NCI-H1092 treated with DMSO at 0.1 percent for 48 hours (cell line): ENCODE results near the gene LRRC27.

Source experiments
- DNase-seq: peaks from one replicate; lab custom pipeline; 2025; lab: John Stamatoyannopoulos, UW

Gene LRRC27

DNA sequence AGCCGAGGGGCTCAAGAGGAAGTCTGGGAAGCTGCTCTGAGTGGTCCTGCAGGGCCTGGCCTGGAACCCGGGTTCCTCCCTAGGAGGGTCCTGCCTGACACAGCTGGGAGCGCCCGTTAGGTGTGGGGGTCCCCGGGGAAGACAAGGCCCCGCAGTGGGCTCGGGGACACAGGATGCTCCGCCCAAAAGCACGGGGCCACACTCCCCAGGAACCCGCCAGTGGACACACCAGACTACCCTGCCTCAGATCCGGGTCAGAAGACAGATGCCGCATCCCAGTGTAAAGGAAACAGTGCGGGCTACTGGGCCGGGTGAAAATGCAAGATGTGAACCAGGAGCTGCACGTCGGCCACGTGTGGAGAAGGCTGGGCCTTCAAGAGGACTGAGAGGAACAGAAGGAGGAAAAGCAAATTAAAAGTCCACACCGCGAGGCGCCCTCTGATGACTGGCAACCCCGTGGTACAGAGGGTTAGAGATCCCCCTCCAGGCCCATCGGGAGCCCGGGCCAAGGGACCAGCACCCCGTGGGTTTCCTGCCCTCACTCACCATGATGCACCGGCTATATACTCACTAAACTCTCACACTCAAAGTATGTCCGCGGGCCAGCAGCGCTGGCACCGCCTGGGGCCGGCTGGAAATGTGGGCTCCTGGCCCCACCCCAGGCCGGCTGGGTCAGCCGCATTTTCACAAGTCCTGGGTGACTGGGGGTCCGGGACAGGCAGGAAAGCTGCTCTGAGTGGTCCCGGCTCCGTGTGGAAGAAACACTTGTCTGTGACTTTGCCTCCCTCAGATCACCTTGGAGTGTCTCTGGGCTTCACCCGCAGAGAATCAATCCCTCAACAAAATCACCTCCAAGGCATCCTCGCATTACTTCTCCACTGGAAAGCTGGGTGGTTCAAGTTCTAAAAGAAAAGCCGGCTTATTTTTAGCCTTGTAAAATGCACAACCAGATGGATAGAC lies 30.3 kb upstream of the LRRC27 start:
- no peak for DNase-seq

DNA sequence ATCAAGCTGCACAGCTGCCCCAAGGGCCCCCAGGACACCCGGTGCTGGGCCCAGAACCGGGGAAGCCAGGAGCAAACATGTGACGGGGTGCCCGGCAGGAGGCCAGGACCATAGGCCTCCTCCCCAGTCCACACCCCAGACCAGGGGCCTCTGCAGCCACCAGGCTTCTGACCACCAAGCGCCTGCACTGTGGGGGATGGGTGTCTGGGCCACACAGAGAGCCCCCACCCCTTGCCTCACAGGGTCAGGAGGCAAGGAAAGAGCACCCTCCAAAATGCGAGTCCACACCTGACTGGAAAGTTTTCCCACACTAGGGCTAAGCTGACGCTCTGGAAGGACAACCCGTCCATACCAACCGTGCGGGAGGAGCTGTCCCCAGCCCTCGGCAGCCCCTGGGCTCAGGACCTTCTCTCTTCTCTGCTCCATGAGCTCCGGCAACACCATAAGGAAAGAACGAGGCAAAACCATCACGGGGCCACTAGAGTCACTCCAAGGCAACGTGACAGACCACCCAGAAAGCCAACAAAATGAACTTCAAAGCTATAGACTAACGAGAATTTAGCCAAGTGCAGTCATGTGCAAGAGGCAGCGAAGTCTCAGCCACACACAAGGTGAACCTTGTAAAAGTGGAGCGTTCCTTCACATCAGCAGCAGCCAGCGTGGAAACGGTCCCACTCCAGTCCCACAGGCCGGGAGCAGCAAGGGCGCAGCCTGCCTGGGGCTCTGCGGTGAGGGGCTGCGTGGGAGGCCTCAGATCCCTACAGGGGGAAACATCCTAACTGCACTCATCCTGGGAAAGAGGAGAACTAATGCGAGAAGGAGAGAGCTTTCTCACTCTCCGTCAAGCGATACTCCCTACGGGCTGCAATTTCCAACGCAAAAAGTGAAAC lies 29.3 kb upstream of the LRRC27 start:
- DNase-seq = no peak

DNA sequence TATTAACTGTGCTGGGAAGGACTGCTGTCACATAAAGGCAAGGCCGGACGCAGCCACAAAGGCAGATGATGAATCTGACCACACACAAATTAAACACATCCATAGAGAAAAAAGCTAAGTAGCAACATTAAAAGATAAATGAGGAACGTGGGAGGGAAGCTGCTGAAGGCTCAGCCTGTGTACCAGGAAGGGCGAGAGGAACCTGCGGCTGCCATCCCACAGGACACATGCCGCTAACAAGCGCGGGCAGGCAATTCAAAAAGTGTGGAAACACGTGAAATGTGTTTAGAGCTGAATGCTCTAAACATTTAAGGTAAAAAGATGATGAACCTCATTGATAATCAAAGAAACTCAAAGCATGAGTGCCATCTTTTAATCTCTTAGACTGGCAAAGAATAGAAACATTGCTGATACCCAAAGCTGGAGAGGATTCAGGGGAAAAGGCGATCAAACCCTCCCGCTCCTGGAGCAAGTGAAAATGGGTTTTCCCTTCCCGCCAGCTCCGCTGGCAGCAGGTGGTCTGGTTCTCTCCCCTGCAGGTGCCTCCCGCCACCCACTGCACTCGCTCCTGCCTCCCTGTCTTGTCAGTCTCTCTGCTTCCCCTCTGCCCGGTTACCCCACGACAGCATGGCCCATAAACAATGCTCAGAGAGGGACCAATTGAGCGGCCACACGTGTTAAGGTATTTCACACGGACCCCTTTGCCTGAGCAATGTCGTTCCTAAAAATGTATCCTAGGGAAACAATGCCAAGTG lies 28.5 kb upstream of the LRRC27 start:
- DNase-seq = no peak

DNA sequence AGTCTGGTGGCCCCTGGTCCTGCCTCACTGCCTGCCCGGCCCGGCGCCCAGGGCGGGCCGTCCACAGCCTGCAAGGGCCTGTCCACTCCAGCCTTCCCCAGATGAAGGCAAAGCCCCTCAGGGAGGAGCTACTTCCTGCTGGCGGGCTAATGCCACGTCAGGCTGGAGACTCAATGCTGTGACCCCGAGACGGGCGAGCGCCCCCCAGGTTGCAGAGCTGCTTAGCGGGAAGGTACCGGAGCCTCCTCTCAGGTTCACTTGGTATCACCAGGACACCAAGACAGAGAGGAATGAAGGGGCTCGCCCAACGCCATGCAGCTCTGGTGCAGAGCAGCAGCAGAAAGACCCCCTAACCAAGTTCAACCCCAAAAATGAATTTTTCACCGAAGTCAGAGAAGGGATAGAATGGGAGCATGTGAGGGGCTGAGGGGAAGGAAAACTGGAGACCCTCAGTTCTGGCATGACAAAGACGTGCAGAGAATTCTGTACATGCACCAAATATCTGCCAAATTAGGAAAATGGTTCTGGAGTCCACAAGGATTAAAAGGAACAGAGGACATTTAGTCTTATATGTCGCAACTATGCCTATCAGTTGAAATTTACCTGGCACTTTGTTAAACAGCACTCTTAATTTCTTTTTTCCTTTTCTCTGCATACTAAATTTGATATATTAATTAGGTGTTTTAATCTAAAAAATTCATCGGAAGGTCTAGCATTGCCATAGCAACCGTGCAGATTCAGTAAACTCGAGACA lies 27.1 kb upstream of the LRRC27 start:
- no peak for DNase-seq

DNA sequence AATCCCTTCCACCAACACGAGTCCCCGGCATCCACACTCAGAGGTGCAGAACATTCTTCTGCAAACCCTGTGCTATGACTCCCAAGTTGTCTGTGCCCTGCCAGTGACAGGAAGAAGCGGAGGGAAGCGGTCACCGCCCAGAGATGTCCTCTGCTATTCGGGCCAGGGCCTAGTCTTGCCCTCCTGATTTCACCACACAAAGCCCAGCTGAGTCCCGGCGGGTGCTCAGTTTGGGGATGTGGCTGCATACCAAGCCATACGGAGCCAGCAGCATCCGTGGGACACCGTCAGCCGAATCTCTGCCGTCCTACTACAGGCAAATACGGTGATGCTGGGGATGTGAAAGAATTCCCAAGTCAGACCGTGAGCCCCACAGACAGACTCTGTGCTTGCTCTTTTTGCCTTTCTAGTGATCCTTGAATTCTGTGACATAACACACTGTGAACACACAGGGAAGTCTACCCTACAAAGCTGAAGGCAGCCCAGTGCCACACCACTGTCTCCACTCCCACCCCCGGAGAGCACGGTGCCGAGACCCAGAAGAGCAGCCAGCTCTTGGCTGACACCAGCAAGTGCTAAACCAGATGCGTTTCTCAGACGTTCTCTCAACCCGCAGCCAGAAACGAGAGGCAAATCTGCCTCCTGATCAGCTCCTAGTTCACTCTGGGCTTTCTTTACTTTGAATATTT lies 26.2 kb upstream of the LRRC27 start:
- no peak for DNase-seq

DNA sequence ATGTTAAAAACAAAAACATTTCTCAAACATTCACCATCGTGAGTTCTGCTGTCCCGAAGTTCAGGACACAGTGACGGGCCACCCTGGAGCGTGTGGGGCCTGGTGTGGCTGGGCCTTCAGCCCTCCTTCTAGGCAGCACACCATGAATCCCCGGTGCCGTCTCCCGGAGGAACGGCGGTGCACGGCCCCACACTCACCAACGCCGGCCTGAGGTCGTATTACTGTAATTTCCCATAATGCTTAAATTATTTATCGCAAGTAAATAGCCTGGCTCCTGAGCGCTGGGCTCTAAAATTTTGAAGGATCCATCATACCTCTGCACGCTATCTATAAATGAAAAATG lies 25.7 kb upstream of the LRRC27 start:
- no peak for DNase-seq

DNA sequence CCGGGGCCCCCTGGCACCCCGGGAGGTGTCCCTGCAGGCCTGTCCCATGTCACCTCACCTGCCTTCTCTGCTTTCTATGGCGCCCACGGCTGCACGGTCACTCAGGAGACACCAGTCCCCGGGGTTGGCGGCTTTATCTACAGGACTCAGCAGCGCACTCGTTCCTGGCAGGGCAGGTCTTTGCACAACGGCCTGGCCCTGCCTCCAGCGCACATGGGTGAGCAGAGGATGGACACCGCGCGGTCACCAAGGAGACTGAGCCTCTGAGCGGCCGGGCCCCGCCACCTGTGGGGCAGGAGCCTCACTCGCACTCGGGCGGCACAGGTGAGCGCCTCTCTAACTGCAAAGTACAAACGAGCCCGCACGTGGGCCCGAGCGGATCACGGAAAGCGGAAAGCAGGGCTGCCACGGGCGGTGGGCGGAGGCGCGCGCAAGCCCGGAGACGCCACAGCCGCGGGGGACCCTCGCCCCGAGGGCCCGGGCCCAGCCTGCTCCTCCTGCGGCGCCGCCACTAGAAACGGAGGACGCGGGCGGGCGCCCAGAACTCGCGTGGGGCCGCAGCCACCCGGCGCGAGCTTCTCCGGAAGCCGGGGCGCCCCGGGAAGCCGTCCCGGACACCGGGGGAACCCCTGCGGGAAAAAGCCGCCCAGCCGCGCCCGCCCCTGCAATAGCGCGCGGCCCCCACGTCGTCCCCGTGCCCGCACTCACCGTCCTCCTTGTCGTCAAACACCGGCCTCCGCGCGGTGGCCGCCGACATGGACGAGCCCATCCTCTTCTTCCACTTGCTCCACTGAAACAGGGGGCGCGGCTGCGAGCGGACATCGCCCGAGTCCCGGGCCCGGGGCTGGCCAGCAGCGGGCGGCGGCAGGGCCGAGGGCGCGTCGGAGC lies 24.9 kb upstream of the LRRC27 start:
- peak; percentile 60 for DNase-seq

DNA sequence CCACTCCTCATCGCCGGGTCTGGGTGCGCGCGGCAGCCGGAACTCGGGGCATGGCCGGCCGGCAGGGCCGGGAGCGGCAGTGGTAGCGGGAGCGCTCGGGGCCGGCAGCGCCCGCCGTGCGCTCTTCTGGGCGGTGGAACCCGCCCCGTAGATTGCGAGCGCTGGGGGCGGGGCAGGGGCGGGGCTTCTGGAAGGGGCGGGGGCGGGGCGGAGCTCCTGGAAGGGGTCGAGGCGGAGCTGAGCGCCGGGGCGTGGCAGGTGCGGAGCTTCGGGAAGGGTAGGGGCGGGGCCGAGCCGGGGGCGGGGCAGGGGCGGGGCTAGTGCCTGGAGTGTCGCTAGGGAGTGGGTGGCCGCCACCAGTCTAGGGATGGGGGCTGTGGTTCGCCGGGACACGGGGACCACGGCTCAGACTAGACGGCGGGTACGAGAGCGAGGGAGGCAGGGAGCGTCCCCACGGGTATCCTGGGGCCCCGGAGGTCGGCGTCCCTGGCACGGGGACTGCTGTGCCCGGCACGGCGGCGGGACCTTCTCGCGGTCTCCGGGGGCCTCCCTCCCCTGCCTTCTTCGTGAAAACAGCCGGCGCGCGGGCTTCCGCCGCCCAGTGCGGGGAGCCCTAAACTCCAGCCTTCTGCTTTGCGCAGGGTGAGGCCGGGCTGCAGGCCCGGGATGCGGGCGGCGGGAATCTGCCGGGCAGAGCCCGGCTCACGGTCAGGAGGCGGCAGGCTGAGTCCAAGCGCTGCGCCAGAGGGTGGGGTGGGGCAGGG lies 24.0 kb upstream of the LRRC27 start, which contains the start of gene STK32C:
STK32C (minus strand) TSS at position 128 of the 764 bp plus-strand sequence; CDS start at position 11, 117 bp downstream.
- peak; percentile 75 for DNase-seq

DNA sequence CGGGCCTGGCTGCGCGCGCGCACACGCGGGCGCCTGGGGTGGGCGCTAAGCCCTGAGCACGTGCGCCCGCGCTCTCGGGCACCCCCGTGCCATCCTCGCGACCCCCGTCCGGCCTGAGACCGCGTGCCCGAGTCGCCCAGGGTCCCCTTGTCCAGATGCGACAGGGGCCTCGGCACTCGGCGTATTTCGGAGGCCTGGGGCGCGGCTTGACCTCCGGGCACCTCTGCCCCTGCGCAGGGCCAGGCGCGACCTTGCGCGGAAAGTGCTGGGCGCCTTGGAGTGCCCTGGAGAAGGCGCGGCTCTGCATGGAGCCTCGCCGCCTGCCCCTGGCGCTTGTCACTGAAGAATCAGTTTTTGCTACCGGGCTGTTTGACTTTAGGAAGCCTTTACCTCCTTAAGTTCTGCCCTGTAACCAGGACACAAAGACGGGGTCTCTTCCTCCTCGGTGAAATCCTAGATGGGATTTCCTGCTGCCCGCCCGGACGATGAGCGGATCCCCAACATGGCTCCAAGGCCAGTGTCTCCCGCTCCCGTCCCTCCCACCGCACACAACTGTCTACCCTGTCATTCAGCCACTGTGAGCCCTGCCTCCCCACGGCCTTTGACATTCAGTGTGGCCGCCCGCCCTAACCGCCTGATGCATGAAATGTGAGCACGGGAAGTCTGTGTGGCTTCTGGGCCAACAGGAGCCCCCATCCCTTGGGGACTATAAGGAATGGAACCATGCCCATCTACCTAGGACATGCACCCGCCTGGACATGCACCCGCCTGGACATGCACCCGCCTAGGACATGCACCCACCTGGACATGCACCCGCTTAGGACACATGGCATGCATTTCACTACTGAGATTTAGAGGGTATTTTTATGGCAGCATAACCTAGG lies 23.2 kb upstream of the LRRC27 start:
- DNase-seq = no peak

DNA sequence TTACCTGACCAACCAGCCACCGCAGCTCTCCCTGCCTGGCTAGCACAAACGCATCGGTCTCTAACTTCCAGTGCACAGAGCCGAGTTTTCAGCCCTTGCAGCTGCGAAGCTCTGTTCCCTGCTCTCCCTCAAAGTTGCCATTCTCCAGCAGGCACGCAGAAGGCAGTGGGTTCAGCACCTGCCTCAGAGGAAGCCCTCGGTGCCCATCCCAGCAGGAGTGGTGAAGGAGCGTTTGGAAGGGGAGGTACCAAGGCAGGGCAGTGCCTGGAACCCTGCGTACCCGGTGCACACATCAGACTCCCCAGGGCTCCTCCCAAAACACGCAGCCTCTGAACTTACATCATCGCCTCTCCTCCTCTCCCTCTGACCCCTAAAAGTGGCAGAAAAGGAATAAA lies 22.5 kb upstream of the LRRC27 start:
- no peak for DNase-seq

DNA sequence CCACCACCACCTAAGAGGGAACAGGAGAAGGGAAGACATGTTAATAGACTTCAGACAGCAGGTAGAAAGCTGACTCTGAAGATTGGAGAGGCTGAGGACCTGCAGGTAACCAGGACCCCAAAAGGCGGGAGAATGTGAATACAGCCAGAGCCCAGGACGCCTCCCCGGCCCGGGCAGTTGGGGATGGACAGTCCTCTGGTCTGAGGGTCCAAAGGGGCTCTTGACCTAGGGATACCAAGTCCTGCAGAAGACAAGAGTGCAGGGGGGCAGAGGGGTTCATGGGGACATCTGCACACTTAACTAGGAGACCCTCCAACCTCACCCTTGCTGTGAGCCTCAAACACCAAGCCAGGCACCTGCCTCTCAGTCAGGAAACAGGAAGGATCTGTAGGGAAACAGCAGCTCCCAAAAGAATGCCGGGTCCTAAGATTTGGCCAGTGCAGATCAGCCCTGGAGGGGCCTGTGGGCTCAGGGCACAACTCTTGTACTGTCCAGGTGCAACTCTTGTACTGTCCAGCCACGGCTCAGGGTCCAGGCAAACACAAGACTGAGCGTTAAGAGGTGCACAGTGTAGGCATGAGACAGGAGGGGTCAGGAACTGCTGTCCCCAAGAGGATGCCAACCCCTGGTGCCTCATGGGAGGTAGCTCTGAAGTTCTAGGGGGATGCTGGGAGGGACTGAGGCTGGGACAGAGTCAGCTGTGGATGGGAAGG lies 22.0 kb upstream of the LRRC27 start:
- DNase-seq = no peak

DNA sequence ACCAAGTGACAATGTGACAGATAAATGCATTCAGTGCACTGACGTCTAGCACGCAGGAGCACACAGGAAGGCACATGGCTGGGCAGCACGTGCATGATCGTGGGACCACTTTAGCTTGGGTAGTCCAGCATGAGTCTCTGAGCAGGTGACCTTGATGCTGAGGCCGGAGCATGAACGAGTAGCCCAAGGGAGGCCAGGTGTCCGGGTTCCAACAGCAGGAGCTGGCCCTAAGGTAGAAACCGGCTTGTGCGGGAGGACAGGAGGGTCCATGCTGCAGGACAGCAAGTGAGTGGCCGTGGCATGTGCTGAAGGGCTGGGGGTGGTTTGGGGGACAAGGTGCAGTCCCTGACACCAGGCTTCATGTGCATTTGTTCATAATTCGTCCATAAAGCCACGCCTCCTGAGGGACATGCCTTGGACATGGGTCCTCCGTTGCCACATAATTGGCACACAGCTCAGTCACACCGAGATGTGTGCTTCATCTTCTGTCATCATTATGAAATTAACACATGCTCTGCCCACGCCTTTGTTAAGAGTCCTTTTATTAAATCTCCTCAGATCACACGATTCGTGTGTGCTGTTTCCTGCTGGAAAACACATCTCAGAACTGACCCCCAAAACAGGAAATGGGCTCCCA lies 21.2 kb upstream of the LRRC27 start:
- no peak for DNase-seq

DNA sequence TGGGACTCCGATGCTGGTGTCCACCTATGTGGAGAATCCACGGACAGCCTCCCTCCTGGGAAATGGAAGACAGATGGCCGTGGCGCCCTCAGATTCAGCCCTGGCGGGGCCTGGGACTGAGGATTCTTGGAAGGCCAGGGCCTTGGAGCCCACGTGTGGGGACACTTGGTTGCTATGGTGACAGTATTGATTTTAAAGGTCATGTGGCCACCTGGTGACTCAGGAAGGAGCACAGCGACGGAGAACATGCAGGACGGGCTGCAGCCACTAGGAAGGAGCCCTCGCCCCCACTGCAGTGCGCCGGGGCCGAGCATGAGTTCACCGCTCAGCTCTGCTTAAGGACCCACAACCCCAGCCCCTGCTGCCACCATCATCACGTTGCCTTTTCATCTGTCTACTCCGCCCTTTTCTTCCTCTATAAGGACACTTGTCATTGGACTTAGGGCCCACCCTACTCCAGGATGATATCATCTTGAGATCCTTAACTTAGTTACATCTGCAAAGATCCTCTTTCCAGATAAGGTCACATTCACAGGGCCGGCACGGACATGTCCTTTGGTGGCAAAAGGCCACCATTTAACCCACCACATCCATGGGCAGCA lies 20.6 kb upstream of the LRRC27 start:
- peak; percentile 5 for DNase-seq

DNA sequence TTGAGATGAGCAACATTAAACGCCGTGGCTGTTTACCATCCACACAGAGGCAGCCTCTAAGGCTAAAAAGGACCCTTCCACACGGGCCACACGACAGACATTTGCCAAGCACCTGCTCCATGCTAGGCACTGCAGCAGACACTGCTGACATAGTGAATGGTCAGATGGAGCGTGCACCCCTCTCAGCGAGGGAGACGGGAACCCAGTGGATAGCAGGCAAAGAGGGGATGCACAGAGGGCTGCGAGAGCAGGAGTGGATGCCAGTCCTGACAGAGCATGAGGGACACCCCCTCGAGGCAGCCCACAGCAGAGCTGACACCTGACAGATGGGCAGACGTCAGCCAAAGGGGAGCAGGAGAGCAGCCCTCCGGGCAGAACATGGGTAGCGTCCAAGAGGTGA lies 18.7 kb upstream of the LRRC27 start:
- DNase-seq = no peak

DNA sequence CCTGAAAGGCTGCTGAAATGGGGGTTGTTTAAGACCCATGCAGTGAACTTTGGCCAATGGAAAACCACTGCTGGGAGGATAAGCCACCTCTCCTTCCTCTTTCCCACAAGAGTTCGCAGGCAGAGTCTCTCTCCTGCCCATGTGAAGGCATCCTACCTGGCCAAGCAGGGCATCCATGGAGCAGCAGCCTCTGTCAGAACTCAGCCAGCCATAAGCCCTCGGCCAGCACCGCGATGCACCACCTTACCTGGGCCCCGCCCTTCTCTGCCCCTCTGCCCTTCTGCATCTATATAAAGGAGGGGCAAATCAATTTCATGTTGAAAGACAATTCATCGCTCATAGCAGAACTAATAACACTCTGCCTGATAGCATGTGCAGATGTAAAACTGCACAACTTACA lies 18.1 kb upstream of the LRRC27 start:
- no peak for DNase-seq

DNA sequence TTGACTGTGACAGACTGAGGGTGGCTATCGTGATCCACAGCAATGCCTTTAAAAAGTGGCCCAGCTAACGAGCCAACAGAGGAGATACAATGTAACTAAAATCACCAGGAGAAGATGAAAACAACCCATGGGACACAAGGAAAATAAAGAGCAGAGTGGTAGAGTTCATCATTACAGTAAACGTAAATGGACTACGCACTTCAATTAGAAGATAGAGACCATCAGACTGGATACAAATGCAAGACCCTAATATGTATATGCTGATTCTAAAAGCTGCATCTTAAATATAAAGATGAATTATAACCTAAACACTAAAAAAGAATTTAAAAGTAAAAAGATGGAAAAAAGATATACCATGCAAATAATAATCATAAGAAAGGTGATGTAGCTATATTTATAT lies 17.7 kb upstream of the LRRC27 start:
- no peak for DNase-seq
